GM21825 (cell line): ENCODE measurements around the gene ZNF571.

Experiments used
- ATAC-seq: cut with Tn5 transposase; IDR thresholded peaks from one replicate; pipeline ENCODE4 v1.9.1; 2021; ENCODE audit warnings: mild to moderate bottlenecking, moderate library complexity; ENCODE audit not compliant: unreplicated experiment

The ZNF571 gene

DNA sequence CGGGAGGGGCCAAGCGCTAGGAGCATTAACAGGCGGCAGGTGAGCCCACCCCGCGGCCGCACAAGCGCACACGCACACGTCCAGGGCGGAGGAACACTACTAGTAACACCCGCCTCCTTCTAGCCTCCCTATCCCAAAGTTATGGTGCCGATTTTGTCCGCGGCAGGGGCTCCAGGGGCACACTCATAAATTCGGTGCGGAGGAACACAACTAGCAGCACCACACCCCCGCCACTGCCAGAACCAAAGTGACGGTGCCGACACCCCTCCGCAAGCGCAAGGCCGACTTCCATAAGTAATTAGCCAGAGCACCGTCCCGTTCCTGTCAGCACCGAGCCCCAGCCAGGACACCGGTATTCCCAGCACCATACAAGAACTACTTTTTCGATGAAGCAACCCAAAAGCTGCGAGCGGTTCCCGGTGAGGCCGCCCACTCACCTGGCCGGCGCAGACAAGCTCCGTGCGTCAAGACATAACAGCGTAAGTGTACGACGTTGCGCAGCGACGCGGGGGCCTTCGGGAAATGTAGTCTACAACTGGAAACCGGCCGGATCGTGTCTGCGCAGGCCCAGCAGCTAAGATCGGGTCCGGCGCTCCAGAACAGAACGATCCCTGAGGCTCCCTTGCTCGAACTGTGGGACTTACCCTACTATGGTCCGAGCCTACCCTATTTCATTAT, at the start of gene ZNF571, which contains the start of gene ZNF540:
Gene ZNF571, minus strand, starts transcription at position 489 of the 678 bp plus-strand sequence. CDS start 8,116 bp downstream, outside the sequence.
Gene ZNF540, plus strand, starts transcription at position 573 of the 678 bp plus-strand sequence. CDS start 3,572 bp downstream, outside the sequence.
- peak; percentile 93 for ATAC-seq

DNA sequence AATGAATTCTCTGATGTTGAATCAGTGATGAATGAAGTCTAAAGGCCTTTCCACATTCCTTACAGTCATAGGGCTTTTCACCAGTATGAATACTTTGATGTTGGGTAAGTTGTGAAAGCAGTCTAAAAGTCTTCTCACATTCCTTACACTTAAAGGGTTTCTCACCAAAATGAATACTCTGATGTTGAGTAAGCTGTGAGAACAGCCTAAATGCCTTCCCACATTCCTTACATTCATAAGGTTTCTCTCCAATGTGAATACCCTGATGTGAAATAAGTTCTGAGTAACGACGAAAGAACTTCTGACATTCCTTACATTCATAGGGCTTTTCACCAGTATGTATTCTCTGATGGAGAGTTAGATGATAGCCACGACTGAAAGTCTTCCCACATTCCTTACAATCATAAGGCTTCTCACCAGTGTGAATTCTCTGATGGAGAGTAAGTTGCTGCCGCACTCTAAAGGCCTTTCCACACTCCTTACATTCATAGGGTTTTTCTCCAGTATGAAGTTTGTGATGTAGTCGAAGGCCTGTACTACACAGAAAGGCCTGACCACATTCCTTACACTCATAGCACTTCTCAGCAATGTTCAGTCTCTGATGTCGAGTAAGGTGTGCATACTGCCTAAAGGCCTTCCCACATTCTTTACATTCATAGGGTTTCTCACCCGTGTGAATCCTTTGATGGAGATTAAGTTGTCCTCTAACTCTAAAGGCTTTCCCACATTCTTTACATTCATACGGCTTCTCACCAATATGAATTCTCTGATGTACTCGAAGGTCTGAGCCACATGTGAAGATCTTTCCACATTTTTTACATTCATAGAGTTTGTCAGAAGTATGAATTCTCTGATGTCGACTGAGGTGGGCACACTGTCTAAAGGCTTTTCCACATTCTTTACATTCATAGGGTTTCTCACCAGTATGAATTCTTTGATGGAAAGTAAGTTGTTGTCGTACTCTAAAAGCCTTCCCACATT, 40.8 kb upstream of the ZNF571 start:
- ATAC-seq = no peak

- peak; percentile 26 for ATAC-seq
These were observed 390 bp upstream of the ZNF571 start for GRCh38 chr19:37594982-37595382.

DNA sequence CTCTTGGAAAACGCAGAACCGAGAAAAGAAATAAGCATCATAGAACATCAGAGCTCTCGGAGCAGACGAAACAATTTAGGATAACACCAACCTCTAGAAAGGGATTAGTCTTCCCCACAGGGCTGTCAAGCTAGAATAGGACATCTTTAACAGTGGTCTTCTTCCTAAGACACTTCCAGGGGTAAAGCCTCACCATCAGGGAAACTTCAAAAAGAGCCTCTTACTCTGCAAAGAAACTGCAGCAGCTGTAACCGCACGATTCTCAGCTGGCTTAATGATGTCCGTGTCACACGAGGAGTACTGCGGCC, 642 bp downstream of the ZNF571 start:
- no peak for ATAC-seq

GRCh38 chr19:37583340-37583739, 11.3 kb downstream of the ZNF571 start:
- no peak for ATAC-seq

GRCh38 chr19:37572203-37572602, 22.4 kb downstream of the ZNF571 start:
- no peak for ATAC-seq

- ATAC-seq = no peak
These were observed 29.3 kb downstream of the ZNF571 start for GRCh38 chr19:37565370-37565669.

- no peak for ATAC-seq
These were observed 29.8 kb downstream of the ZNF571 start for GRCh38 chr19:37564624-37565369.

- no peak for ATAC-seq
These were observed 31.1 kb downstream of the ZNF571 start for GRCh38 chr19:37563518-37563917.

GRCh38 chr19:37551129-37551993, 43.2 kb downstream of the ZNF571 start:
- no peak for ATAC-seq

GRCh38 chr19:37537391-37537947, 57.1 kb downstream of the ZNF571 start:
- no peak for ATAC-seq

GRCh38 chr19:37519890-37520289, 74.7 kb downstream of the ZNF571 start:
- no peak for ATAC-seq
